ENCODE data around the gene ALCAM. TPM values are rescaled to one million over a fixed set of nuclear protein-coding genes. Genes with fewer than 3 reads are reported as not detected.

Gene ALCAM
- total and polyA plus RNA-seq, 2 donors (not counting 3 experiments of a cell fraction or from before 2014, with no cell fraction given) = 46.3 to 118 TPM

GRCh38 chr3:105523501-105523900 is 156.8 kb downstream of the ALCAM start:
- intact Hi-C loops (cut with micrococcal nuclease) (no loop called here), dilution Hi-C loops (cut with MboI; ENCODE audit: extremely low pct_ligation_motif_present, low sequenced_read_pairs) (no loop called here)
- Histone ChIP-seq H3K9ac (replicated peaks; ENCODE audit: extremely low read depth, insufficient read depth, low read length) (no peak overlapping the region), H2AFZ (ENCODE audit: low read depth, low read length) (no peak overlapping the region), H3K9me1 (replicated peaks; ENCODE audit: control insufficient read depth, extremely low read depth, insufficient read depth, low read length) (no peaks in the 10 kb centered on the region), H3K36me3 (ENCODE audit: control insufficient read depth in 2 of 2, extremely low read depth in 1 of 2, insufficient read depth in 2 of 2, low read length in 2 of 2) (no peaks in the 10 kb centered on the region), H3K79me2 (ENCODE audit: control insufficient read depth, insufficient read depth, low read length) (no peaks in the 10 kb centered on the region), H3K9me3 (replicated peaks; ENCODE audit: control insufficient read depth, insufficient read depth, low read length) (no peaks in the 10 kb centered on the region), H3K4me2 (ENCODE audit: insufficient read depth, low read length) (no peak overlapping the region), H4K20me1 (replicated peaks; ENCODE audit: control insufficient read depth, extremely low read depth, insufficient read depth, low read length) (no peaks in the 10 kb centered on the region), H3K27ac (ENCODE audit: insufficient read depth, low read depth, low read length) (no peak overlapping the region), H3K4me3 (replicated peaks in 1 of 3; ENCODE audit: insufficient read depth in 1 of 3, low read depth in 1 of 3, low read length in 3 of 3) (no peak overlapping the region), H3K27me3 (ENCODE audit: control insufficient read depth in 2 of 2, insufficient read depth in 2 of 2, low read length in 2 of 2) (no peaks in the 10 kb centered on the region), H3K4me1 (ENCODE audit: control insufficient read depth, extremely low read depth, insufficient read depth, low read length) (no peaks in the 10 kb centered on the region)
- CTCF ChIA-PET = interaction anchor here (1.0 to 1.1 kb wide), 5 partner anchors 8 to 1595 kb away, joined by 3 to 4 read pairs (median 4); partner anchors contain the start of gene ALCAM
- TF ChIP-seq, protein P1, sequence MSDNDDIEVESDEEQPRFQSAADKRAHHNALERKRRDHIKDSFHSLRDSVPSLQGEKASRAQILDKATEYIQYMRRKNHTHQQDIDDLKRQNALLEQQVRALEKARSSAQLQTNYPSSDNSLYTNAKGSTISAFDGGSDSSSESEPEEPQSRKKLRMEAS (IDR thresholded peaks at IDR 0.05; ENCODE audit: insufficient read depth, insufficient read length) = no peak
- peak; percentile 14 for TF ChIP-seq FOS (IDR thresholded peaks at IDR 0.05; ENCODE audit: borderline replicate concordance, insufficient read depth, low read length)
- FAIRE-seq (no peak), DNase-seq (ENCODE audit: low read depth, low spot score) (no peak)
- POLR2A ChIA-PET = no interaction called here
- BruUV-seq (replicated peaks) = no TSS peak

DNA sequence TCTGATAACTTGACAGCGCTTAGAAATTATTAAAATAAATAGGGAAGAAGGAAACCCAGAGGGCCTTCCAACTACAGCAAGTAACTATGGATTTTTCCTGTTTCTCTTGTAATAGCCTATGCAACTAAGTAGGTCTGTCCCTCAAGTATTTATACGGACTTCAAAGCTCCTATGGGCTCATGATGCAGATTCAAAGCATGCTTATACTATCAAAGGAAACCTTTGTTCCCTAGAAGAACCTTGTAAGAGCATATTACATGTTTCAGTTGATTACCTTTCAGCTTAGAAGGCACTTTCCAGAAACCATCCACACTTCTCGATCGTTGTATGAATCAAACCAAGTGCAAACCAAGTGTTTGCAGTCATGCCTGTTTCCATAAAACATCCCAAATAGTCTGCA is 158.8 kb downstream of the ALCAM start:
- H3K27ac ChIP-seq (ENCODE audit: insufficient read depth, low read depth, low read length) = no peak overlapping the region
- H3K9ac ChIP-seq (replicated peaks; ENCODE audit: extremely low read depth, insufficient read depth, low read length) = no peak overlapping the region
- ChIA-PET CTCF (interaction anchor here (1.5 kb wide), 1 partner anchor 1423 kb away, joined by 4 read pairs; no protein-coding TSS in a partner anchor), POLR2A (no interaction called here)
- H2AFZ ChIP-seq (ENCODE audit: low read depth, low read length) = no peak overlapping the region
- H3K4me1 ChIP-seq (ENCODE audit: control insufficient read depth, extremely low read depth, insufficient read depth, low read length) = peaks cover 3% of the 10 kb centered on the region
- no peaks in the 10 kb centered on the region for H3K36me3 ChIP-seq (ENCODE audit: control insufficient read depth in 2 of 2, extremely low read depth in 1 of 2, insufficient read depth in 2 of 2, low read length in 2 of 2)
- no peaks in the 10 kb centered on the region for H4K20me1 ChIP-seq (replicated peaks; ENCODE audit: control insufficient read depth, extremely low read depth, insufficient read depth, low read length)
- no peaks in the 10 kb centered on the region for H3K9me3 ChIP-seq (replicated peaks; ENCODE audit: control insufficient read depth, insufficient read depth, low read length)
- H3K9me1 ChIP-seq (replicated peaks; ENCODE audit: control insufficient read depth, extremely low read depth, insufficient read depth, low read length) = no peaks in the 10 kb centered on the region
- TF ChIP-seq JUN (IDR thresholded peaks at IDR 0.05; ENCODE audit: borderline replicate concordance, insufficient read depth, insufficient read length, low read depth) (no peak), POLR2A (IDR thresholded peaks at IDR 0.05; ENCODE audit: low read depth, low read length) (no peak), FOS (IDR thresholded peaks at IDR 0.05; ENCODE audit: borderline replicate concordance, insufficient read depth, low read length) (no peak), MYC (IDR thresholded peaks at IDR 0.05; ENCODE audit: low read depth, low read length) (no peak), EZH2 (IDR thresholded peaks at IDR 0.05; ENCODE audit: borderline replicate concordance, low read depth, low read length, severe bottlenecking) (no peak), GATA2 (IDR thresholded peaks at IDR 0.05; ENCODE audit: insufficient read depth, insufficient read length, low read depth, low read length) (no peak), POLR2AphosphoS5 (IDR thresholded peaks at IDR 0.05; ENCODE audit: insufficient read depth, low read depth, low read length) (no peak)
- TF ChIP-seq, protein P1 (IDR thresholded peaks at IDR 0.05; ENCODE audit: insufficient read depth, insufficient read length) = no peak
- TF ChIP-seq, protein P2, sequence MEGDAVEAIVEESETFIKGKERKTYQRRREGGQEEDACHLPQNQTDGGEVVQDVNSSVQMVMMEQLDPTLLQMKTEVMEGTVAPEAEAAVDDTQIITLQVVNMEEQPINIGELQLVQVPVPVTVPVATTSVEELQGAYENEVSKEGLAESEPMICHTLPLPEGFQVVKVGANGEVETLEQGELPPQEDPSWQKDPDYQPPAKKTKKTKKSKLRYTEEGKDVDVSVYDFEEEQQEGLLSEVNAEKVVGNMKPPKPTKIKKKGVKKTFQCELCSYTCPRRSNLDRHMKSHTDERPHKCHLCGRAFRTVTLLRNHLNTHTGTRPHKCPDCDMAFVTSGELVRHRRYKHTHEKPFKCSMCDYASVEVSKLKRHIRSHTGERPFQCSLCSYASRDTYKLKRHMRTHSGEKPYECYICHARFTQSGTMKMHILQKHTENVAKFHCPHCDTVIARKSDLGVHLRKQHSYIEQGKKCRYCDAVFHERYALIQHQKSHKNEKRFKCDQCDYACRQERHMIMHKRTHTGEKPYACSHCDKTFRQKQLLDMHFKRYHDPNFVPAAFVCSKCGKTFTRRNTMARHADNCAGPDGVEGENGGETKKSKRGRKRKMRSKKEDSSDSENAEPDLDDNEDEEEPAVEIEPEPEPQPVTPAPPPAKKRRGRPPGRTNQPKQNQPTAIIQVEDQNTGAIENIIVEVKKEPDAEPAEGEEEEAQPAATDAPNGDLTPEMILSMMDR (IDR thresholded peaks at IDR 0.05; ENCODE audit: extremely low read depth in 1 of 2, insufficient read depth in 1 of 2, low read depth in 1 of 2, low read length in 2 of 2) = no peak
- no peaks in the 10 kb centered on the region for H3K27me3 ChIP-seq (ENCODE audit: control insufficient read depth in 2 of 2, insufficient read depth in 2 of 2, low read length in 2 of 2)
- FAIRE-seq (no peak), DNase-seq (ENCODE audit: low read depth, low spot score) (no peak)
- dilution Hi-C loops (cut with MboI; ENCODE audit: extremely low pct_ligation_motif_present, low sequenced_read_pairs) = no loop called here
- no TSS peak for BruUV-seq (replicated peaks)
- H3K4me3 ChIP-seq (replicated peaks in 1 of 3; ENCODE audit: insufficient read depth in 1 of 3, low read depth in 1 of 3, low read length in 3 of 3) = no peak overlapping the region
- intact Hi-C loops (cut with micrococcal nuclease) = no loop called here
- no peaks in the 10 kb centered on the region for H3K79me2 ChIP-seq (ENCODE audit: control insufficient read depth, insufficient read depth, low read length)
- no peak overlapping the region for H3K4me2 ChIP-seq (ENCODE audit: insufficient read depth, low read length)
